ENCODE measurements around the gene PHF23.

PHF23 gene

DNA sequence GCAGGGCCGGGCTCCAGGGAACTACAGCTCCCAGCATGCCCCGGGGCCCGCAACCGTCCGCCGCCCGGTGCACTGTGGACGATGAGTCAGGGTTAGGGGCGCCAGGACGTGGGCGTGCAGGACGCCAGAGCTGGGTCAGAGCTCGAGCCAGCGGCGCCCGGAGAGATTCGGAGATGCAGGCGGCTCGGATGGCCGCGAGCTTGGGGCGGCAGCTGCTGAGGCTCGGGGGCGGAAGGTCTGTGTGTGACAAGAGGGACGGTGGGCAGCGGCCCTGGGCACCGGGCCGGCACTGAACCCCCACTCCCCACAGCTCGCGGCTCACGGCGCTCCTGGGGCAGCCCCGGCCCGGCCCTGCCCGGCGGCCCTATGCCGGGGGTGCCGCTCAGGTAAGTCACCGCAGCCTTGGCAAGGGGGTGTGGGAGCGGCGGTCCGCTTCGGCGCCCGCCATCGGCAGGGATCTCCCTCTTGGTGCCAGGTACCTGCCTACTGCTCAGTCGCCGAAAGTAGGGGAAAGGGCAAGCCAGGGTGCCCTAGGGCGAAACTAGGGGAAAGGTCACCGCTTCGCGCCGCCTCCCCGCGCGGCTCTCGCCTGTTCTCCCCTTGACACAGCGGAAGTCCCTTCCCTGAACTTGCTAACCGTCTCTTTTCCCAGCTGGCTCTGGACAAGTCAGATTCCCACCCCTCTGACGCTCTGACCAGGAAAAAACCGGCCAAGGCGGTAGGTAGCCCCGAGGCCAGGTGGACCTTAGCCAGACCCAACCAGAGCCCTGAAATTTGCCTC, 19.3 kb downstream of the PHF23 start, which contains the start of the genes ACADVL and DLG4:
Gene ACADVL, plus strand, starts transcription at position 127 of the 781 bp plus-strand sequence. Its CDS starts 47 bp downstream, at position 174.
Gene DLG4, minus strand, starts transcription at position 25 of the 781 bp plus-strand sequence.
- peak; percentile 93 for DNase-seq

DNA sequence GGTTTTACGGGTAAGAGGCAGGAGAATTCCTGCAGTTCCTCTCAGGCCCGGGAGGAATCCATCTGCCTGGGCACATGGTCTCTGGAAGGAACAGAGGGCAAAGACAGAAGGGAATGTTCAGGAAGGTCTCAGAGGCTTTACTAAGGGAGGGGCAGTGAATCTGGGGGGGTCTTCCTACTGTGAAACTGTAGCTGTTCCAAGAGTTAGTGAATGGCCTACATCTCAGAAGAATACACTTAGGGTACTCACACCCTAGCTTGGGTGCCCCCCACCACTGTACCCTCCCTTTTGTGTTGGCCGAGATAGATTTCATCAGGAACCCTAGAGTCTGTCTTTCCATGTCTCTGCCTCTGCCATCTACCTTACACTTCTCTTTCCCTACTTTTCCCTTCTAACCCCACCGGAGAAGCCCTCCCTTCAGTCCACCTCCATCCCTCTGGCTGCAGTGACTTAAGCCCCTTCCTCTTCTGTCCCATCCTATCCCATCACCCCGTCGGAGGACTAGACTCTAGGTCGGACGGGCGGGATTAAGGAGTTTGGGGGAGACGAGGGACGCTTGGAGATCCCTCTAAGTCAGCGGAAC, 19.9 kb downstream of the PHF23 start:
- no peak for DNase-seq

DNA sequence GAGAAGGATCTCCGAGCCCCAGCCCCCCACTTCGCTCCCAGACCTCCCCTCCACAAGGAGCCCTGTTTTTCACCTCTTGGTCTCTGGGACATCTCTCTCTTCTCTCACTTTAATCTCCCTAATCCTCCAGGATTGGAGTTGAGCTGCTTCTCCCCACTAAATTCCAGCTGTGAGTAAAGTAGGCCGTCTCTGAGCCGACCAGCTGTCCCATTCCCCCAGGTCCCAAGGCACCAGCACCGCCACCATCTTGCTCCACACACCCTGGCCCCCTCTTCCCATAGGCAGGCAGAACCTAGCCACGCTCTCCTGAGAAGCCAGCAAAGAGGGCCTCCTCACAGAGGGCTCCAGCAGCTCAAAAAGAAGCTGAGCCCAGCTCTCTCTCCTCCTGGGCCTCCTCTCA, 20.5 kb downstream of the PHF23 start:
- DNase-seq: no peak

DNA sequence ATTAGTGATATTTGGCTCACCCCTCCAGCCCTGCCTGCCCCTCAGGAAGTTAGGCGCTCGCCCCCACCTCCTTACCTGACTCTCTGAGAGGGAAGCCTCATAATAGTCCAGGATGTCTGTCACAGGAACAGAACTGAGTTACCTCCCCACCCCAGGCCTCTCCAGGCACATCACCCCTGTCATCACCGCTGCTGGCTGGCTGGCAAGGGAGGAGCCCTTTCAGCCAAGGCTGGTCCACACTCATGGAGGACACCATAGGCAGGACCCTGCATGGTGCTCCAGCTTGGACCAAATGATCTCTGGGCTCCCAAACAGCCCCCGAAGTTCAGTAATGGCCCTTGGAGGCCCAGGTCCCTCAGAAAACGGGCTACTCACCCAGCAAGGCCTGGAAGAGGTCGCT, 21.1 kb downstream of the PHF23 start:
- DNase-seq: peak; percentile 46

DNA sequence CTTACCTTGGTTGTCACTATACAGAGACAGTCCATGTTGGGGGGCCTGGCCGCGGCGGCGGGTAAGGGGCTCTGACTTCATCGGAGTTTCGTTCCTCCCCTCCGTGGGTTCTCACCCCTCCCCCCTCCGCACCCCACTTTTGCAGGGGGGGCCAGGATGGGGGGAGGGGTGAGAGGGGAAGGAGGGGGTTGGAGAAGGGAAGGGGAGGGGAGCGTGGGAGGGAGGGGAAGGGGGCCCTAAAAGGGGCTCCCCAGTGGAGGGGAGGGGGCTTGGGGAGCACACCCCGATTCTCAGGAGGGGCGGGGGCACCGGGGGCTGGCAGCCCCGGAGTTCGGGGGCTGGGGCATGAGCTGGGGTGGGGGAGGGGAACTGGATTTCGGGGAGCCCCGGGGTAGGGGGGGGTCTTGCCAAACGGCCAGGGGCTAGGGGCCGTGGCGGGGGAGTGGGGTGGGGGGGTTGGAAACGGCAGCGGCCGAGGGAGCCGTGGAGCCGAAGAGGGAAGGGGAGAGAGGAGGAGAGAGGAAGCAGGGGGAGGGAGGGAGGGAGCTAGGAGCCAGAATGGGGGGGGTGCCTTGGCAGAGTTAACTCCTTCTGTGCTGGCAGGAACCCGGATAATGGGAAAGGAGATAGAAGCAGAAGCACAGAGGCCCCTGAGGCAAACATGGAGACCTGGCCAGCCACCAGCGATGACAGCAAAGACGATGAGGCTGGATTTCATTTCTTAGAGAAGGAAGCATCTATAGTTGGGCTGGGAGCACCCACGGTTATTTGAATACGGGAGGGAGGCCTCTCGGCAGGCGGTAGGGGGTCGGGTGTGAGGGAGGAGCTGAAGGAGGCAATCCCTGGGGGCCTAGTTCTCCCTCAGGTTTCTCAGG, 21.9 kb downstream of the PHF23 start:
- peak; percentile 87 for DNase-seq

DNA sequence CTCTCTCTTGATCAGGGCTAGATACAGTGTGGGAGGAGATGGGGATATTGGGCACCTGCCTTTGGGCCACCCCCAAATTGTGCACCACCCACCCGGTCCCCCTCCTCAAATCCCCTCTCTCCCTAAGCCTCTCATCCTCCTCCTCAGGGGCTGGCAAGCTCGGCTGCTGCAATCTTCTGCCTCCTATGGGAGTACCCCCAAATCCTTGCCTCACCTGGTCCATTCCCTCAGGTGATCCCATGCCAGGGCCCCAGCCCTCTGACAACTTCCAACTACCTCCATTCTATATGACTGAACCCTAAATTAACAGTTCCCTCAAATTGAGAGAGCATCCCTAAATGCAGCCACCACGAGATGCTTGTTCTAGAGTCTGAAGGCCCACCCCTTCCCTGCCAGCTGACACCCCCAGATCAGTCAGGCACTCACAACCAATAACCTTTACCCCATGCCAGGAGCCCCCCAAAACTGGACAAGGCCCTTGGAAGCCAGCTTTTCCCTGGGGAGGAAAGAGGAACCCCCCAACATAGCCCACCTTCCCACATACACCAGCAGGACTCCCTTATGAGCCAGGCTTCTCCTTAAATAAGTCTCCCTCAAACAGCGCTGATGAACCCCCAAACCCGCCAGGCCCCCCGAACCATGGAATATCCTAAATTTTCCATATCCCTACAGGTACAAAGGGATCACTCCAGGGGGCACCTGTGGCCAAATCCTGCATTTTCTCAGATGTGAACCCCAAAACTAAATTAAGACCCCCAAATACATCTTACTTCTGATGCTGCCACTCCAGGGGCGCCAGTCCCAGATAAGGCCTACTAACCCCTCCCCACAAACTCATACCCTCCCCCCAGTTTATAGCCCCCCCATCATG, 22.8 kb downstream of the PHF23 start:
- DNase-seq: peak; percentile 46

DNA sequence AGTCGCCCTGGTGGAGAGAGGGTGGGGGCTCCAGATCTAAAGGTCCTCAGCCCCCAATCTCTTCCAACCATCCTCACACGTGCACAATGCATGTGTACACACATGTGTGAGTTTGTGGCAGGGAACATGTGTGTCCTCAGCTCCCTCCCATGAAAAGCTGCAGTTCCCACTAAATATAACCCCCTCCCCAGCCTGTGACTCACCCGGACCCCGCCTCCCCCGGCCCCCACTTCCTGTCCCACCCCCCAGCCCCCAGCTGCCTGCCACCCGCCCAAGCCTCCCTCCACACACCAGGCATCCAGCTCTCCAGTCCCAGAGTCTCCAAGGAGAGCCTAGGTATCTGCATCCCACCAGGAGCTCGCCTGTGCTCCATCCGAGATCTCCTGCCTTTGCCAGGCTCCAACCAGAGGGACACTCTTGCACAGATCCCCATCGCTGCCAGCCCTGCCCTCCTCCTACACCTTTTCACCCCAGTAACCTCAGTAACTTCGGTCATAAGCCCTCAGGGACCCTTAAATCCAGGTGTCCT, 23.5 kb downstream of the PHF23 start:
- DNase-seq: peak; percentile 55

DNA sequence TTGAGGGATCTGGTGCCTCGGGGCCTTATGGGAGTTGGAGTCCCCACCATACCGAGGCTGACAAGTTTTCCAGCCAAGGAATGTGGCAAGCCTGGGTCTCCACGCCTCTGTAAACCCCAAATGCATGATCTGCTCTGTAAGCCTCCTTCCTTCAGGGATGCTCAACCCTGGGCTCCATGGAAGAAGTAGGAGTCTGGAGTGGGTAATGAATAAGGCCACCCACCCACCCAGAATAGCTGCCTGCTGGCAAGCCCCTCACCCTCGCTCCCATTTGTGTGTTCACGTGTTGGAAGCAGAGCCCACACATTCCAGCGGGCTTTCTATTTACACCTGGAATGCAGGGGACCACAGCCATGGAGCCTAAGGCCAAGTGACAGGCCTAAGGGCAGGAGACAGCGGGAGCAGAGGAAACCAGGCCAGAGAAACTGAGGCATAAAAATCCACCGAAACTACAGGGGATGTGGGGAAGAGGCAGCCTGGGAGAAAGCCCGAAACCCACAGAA, 24.1 kb downstream of the PHF23 start:
- no peak for DNase-seq

DNA sequence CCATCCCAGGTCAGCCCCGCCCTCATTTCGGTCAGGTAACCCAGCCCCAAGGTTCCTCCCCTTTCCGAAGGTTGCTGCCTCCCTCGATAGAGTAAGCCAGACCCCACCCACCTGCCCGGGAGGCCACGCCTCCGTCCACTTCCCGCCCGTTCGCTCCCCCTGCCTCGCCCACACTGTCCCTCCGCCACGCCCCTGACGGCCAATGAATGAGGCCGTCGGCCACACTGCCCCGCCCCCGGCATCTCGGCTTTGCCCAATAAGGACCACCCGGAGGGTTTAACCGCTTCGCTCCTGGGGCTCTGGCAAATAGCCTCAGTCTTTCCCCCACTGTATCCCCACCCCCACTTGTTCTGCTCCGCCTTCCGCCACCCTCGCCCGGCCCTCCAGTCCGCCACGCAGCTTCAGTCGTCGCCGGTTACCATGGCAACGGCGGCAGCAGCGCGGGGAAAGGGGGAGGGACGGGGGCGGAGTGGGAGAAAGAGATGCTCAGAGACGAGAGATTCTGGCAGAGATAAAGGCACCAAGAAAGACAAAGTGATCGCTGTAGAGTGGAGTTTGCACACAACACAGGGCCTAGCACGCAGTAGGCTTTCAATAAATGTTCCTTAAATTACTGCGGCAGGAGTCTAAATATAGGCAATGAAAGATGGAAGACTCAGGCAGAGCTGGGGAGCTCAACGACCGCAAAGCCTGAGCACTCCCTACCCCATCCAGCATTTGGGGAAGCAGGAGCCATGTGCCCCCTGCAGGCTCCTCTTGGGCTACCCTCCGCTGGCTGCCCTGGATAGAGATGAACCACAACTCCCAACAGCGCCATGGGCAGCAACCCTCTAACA, 24.7 kb downstream of the PHF23 start:
- peak; percentile 99 for DNase-seq

DNA sequence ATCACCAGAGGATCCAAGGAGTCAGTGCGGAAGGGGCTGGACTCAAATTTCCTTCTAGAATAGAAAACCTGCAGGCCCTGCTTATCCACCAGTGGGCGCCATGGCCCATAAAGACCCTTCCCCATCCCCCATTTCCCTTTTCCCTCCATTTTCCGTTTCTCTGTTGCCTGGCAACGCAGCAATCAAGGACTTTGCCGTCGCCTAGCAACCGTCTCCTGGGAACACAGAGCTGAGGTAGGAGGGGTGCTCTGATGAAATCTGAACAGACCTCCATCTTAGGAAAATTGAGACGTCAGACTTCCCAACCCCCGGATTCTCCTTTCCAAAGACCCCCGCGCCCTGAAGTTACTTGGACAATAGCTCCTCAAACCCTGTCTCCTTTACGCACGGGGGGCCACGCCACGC, 25.4 kb downstream of the PHF23 start:
- DNase-seq: peak; percentile 86

DNA sequence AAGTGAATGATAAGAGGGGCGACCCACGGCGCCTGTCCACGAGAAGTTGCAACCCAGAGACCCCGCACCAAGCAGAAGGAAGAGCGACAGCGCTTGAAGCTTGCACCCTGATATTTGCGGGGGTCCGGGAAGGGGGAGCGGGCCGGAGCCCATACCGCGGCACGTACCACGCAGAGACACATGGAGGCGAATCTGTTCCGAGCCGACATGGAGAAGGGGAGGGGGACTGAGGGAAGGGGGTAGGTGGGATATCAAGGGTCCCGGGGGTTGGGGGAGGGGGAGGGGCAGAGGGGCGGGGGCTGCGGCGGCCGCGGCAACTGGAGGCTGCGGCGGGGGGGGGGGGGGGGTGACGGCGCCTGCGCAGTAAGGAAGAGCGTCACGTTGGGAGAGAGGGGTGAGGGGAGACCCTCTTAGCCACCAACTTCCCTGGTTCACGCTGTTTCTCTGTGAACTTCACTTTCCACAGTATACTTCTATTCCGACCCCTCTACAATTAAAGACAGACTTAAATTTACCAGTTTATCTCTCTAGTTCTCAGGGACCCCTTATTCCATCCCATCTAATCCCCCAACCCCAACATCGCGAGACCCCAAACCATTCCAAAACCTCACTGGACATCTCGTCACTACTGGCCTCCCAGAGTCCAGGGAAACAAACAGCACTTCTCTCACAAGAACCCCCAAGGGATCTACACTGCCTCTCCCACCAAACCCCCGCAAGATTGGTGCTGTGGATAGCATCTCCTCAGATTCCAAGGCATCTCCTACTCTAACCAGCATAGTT, 27.6 kb downstream of the PHF23 start:
- no peak for DNase-seq

DNA sequence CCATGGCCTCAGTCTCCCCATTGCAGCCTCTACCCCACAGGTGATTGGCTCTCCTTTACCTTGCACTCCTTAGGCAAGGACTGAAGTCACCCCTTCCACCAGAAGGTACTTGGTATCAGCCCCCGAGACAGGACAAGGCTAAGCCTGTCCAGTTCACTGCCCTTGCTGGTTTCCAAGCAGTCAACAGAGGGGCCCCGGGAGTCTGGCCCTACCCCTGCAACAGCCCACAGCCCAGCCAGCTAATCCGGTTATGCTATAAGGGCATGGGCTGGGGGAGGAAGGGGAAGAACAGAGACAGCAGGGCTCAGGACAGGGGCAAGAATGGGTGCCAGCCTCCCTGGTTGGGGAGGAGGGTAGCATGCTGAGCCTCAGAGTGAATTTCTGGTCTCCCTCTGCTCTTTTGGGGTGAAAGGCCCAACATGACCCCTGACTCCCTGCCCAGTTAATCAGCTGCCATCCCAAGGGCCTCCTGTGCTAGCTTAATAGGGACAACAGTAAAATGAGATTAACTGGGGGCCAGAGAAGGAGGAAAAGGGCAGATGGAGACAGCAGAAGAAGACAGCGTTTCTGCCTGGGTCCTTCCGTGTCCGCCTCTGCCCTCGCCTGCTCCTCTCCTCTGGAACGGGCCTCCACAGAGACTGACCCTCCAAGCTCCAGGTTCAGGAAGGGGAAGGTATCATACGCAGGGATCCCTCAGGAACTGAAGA, 30.4 kb downstream of the PHF23 start:
- no peak for DNase-seq

DNA sequence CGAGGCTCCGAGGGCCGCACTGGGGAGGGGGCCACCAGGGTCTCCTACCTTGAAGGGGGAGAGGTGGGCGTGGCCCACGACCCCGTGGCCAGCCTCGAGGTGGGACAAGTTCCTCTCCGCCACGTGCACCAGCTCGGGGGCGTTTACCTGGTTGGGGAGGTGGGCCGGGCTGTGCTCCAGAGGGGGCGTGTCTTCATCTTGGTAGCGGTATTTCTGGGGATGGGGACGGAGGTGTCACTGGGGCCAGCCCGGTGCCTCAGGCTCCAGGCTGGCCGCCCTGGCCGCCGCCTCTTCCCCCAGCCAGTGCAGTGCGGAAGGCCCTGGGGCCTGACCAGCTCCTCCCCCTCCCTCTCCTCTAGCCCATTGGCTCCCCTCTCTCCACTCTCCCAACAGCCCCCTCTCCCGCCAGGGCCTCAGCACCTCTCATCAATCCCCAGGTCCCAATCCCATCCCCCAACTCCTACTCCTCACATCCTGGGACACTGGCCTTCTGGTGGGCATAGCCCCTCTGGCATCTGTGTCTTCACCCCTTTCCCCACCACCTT, 31.2 kb downstream of the PHF23 start:
- DNase-seq: no peak

DNA sequence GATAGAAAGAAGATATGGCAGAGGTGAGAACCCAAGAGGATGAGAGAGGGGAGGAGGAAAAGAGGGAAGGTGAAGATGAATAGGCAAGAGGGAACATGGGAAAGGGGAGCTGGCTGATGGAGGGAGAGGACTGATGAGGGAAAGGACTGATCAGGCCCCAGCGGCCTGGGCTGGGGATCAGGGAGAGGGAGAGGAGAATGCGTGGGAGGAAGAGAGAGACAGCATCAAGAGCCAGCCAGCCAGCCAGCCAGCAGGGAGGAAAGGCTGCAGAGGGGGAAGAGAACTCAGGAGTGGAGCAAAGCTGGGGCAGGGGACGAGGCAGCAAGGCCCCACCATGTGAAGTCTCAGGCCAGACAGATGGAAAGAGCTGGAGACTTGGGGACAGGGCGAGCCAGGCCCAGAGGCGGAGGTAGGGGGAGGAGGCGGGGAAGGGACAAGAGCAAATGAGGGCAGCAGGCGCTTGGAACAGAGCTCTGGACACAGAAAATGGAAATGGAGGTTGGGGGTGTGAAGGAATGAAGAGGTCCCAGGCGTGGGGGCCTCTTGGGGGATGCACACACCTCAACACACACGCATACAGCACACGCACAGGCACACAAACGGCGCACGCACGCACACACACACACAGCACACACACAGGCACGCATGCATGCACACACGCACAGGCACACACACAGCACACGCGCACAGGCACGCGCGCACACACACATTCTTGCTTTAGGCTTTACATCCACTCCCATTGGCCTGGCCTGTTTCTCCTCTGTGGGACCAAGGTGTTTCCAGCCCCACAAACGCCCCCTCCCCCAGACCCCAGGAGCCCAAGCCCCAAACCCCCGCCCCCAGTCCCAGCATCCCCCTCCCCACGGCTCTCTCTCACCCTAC, 31.9 kb downstream of the PHF23 start:
- no peak for DNase-seq

DNA sequence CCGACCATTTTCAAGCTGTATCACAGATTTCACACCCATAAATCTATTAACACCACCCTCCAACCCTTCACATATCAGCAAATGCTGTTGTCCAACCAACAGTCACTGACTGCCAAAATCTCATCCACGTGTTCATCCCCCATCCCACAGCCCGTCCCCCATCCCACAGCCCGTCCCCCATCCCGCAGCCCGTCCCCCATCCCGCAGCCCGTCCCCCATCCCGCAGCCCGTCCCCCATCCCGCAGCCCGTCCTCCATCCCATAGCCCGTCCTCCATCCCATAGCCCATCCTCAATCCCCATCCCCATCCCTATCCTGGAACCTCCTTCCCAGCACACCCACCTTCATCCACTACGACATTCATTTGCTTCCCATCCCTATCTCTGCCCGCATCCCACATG, 33.7 kb downstream of the PHF23 start:
- DNase-seq: no peak

DNA sequence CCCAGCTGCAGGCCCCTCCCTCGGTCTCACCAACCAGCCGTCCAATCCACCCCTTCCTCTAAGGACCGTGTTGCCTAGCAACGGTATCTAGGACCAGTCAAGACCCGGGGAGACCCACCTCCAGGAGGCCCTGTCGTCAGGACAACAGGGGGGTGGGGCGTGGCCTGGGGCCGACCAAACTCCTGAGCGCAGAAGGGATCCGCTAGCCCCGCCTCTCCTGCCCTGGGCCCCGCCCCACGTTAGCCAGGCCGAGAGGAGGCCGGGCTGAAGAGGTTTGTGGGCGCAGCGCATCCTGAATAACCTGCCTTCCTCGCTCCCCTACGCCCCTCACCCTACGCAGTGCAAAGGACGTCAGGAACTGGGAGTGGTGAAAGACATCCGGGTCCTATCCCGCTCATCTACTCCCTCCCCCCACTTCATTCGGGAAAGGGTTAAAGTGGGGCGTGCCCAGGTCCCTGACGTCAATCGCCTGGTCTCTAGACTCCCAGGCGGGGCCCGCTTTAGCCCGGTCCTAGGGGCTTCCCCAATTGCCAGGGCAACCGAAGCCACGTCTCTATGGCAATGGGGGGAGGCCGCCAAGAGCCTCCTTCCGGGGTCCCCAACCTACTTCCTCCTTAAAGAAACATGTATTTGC, 34.3 kb downstream of the PHF23 start:
- peak; percentile 89 for DNase-seq

DNA sequence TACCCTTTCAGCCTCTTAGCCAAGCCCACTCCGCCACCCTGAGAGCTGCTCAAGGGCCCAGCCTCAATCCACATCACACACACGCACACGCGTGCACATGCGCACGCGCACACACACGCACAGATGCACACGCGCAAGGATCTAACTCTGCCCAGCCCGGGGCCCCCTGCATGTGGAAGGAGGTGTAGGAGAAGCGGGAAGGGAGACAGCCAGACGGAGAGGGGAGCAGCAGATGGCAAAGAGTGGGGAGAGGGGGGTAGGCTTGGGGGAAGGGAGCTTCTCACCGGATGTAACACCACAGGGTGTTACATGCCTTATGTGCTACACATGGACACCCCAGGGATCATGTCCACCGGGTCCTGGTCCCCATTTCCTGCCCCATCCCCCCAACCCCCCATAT, 34.9 kb downstream of the PHF23 start:
- no peak for DNase-seq

DNA sequence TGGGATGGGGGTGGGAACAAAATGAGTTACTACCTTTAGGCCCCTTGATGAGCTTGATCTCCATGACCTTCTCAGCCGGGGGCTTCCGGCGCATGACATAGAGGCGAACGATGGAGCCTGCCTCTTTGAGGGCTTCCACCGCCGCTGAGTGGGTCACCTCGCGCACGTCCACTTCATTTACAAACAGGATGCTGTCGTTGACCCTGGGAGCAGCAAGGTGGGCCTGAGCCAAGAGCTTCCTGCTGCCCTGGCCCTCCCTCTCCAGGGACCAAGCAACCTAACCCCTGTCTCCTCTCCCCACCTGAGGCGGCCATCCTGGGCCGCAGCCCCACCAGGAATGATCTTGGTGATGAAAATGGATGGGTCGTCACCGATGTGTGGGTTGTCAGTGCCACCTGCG, 35.9 kb downstream of the PHF23 start:
- no peak for DNase-seq

Data from right forelimb (tissue), 1 donor.